Measurements from ENCODE around the gene NRG2. TPM values are rescaled to one million over a fixed set of nuclear protein-coding genes. Genes with fewer than 3 reads are reported as not detected.

The NRG2 gene
- total RNA-seq, 2 donors from 2014 or later, result 5.6 to 6.5 TPM

GRCh38 chr5:139872052-139872766 is 170.9 kb downstream of the NRG2 start:
- intact Hi-C loops (cut with DNase I), result no loop called here
- Histone ChIP-seq H3K27ac (no peak overlapping the region), H3K4me1 (no peaks in the 10 kb centered on the region), H3K27me3 (no peaks in the 10 kb centered on the region), H3K9me3 (no peaks in the 10 kb centered on the region), H3K36me3 (replicated peaks in 1 of 2; ENCODE audit: insufficient read depth in 1 of 2, low read depth in 2 of 2) (no peaks in the 10 kb centered on the region), H3K4me3 (no peak overlapping the region)
- TF ChIP-seq POLR2A (IDR thresholded peaks at IDR 0.05), result no peak
- TF ChIP-seq CTCF (IDR thresholded peaks at IDR 0.05), result no peak
- DNase-seq, result no peak
- 88% methylated on average over 9 of the region's 9 CpGs for WGBS, 2 donors
- ATAC-seq, result no peak

GRCh38 chr5:139871614-139872013 is 171.5 kb downstream of the NRG2 start:
- no peak for TF ChIP-seq CTCF (IDR thresholded peaks at IDR 0.05)
- TF ChIP-seq POLR2A (IDR thresholded peaks at IDR 0.05), result no peak
- Histone ChIP-seq H3K9me3 (no peaks in the 10 kb centered on the region), H3K4me3 (no peak overlapping the region), H3K36me3 (replicated peaks in 1 of 2; ENCODE audit: insufficient read depth in 1 of 2, low read depth in 2 of 2) (no peaks in the 10 kb centered on the region), H3K27ac (no peak overlapping the region), H3K27me3 (no peaks in the 10 kb centered on the region), H3K4me1 (no peaks in the 10 kb centered on the region)
- 80 to 86% methylated on average over 1 to 9 of the region's 9 CpGs for WGBS, 2 donors
- no peak for ATAC-seq
- intact Hi-C loops (cut with DNase I), result no loop called here
- DNase-seq, result no peak

GRCh38 chr5:139870677-139871076 is 172.4 kb downstream of the NRG2 start:
- 78 to 89% methylated on average over 1 of the region's 1 CpG for WGBS, 2 donors
- DNase-seq (no peak), ATAC-seq (no peak)
- TF ChIP-seq POLR2A (IDR thresholded peaks at IDR 0.05), result no peak
- TF ChIP-seq CTCF (IDR thresholded peaks at IDR 0.05), result no peak
- no peak overlapping the region for H3K27ac ChIP-seq
- H3K36me3 ChIP-seq (replicated peaks in 1 of 2; ENCODE audit: insufficient read depth in 1 of 2, low read depth in 2 of 2), result no peaks in the 10 kb centered on the region
- no peaks in the 10 kb centered on the region for H3K4me1 ChIP-seq
- no peaks in the 10 kb centered on the region for H3K9me3 ChIP-seq
- H3K4me3 ChIP-seq, result no peak overlapping the region
- no peaks in the 10 kb centered on the region for H3K27me3 ChIP-seq
- intact Hi-C loops (cut with DNase I), result no loop called here

- no peak for DNase-seq
- peak; percentile 38 for ATAC-seq
- H3K36me3 ChIP-seq (replicated peaks in 1 of 2; ENCODE audit: insufficient read depth in 1 of 2, low read depth in 2 of 2), result no peaks in the 10 kb centered on the region
- no peaks in the 10 kb centered on the region for H3K4me1 ChIP-seq
- 58 to 61% methylated on average over 9 of the region's 9 CpGs for WGBS, 2 donors
- peak overlapping the region in 2 of 4 donors; percentile 47 to 53 for H3K27ac ChIP-seq
- no peak overlapping the region for H3K4me3 ChIP-seq
- H3K9me3 ChIP-seq, result no peaks in the 10 kb centered on the region
- no peaks in the 10 kb centered on the region for H3K27me3 ChIP-seq
- intact Hi-C loops (cut with DNase I), result loop anchor here (5.0 kb wide), 1 partner anchor 77 kb away; no protein-coding TSS in a partner anchor
- TF ChIP-seq POLR2A (IDR thresholded peaks at IDR 0.05) (no peak), CTCF (IDR thresholded peaks at IDR 0.05) (no peak)
These were observed 173.9 kb downstream of the NRG2 start for GRCh38 chr5:139869042-139869790.

All from body of pancreas (tissue), 4 donors.